ENCODE measurements around the gene MSMP. TPM values are rescaled to one million over a fixed set of nuclear protein-coding genes. Genes with fewer than 3 reads are reported as not detected.

MSMP gene
- total and polyA plus RNA-seq, 9 of the 15 experiments (the other 6 are each of a cell fraction or from before 2014, with no cell fraction given): 0.60 TPM; not detected in 8

GRCh38 chr9:35729700-35730485 lies 24.2 kb downstream of the MSMP start (continued):
- TF ChIP-seq JUND (IDR thresholded peaks at IDR 0.05; ENCODE audit: borderline replicate concordance, low read depth, low read length) (no peak; the same call in 1 of the 2 replicates), JUND (tag; IDR thresholded peaks at IDR 0.05; ENCODE audit: borderline replicate concordance, low read depth, low read length) (no peak; the same call in 2 of the 3 replicates), NKRF (IDR thresholded peaks at IDR 0.05; ENCODE audit: borderline replicate concordance) (peak; percentile 17; the same call in 1 of the 2 replicates), DACH1 (IDR thresholded peaks at IDR 0.05; ENCODE audit: partially characterized antibody) (peak; percentile 3), SUPT5H (IDR thresholded peaks at IDR 0.05) (no peak), HDAC3 (IDR thresholded peaks at IDR 0.05; ENCODE audit: borderline replicate concordance, partially characterized antibody) (no peak), HMBOX1 (IDR thresholded peaks at IDR 0.05) (peak; percentile 84), E2F8 (IDR thresholded peaks at IDR 0.05; ENCODE audit: low read depth, partially characterized antibody) (peak; percentile 23), HES1 (IDR thresholded peaks at IDR 0.05; ENCODE audit: low read depth) (no peak), HLTF (IDR thresholded peaks at IDR 0.05) (peak; percentile 83; the same call in 1 of the 2 replicates), C11orf30 (IDR thresholded peaks at IDR 0.05; ENCODE audit: low read depth) (no peak), ZEB2 (IDR thresholded peaks at IDR 0.05) (peak; percentile 30; the same call in 1 of the 2 replicates), ZNF175 (CRISPR knock-in tag; IDR thresholded peaks at IDR 0.05; ENCODE audit: low read depth) (no peak), SMARCB1 (IDR thresholded peaks at IDR 0.05; ENCODE audit: insufficient read length, low read depth) (no peak), ZNF232 (CRISPR knock-in tag; IDR thresholded peaks at IDR 0.05) (no peak), ZNF133 (CRISPR knock-in tag; IDR thresholded peaks at IDR 0.05) (no peak), RBM25 (IDR thresholded peaks at IDR 0.05; ENCODE audit: low read depth, low read length, severe bottlenecking) (no peak), RBFOX2 (IDR thresholded peaks at IDR 0.05; ENCODE audit: low read depth, low read length) (peak; percentile 28; the same call in 1 of the 2 replicates), CSDE1 (IDR thresholded peaks at IDR 0.05) (no peak), ZNF197 (CRISPR knock-in tag; IDR thresholded peaks at IDR 0.05; ENCODE audit: low read depth) (no peak)

All from K562 (cell line).